ENCODE results near the gene ALX3.
A peak's percentile ranks its signal among the peaks of the same experiment; 100 is the strongest.
"Not testable (repeated sequence)": the region's sequence is repeated elsewhere in the genome, so short reads cannot be mapped to it uniquely, and the experiment has no call there.

ALX3 gene

GRCh38 chr1:110088739-110089316 is 18.4 kb upstream of the ALX3 start:
- no peak for DNase-seq

- DNase-seq = peak; percentile 54
Observed at GRCh38 chr1:110087812-110088738, 17.6 kb upstream of the ALX3 start.

- DNase-seq = no peak
Observed at GRCh38 chr1:110086961-110087360, 16.5 kb upstream of the ALX3 start.

- no peak for DNase-seq
Observed at GRCh38 chr1:110085671-110086070, 15.2 kb upstream of the ALX3 start.

- no peak for DNase-seq
Observed at GRCh38 chr1:110084227-110085078, 14.0 kb upstream of the ALX3 start.

- no peak for DNase-seq
Observed at GRCh38 chr1:110083866-110084226, 13.4 kb upstream of the ALX3 start.

GRCh38 chr1:110083061-110083865 is 12.8 kb upstream of the ALX3 start:
- no peak for DNase-seq

- no peak for DNase-seq
Observed at GRCh38 chr1:110082477-110082876, 12.0 kb upstream of the ALX3 start.

- DNase-seq = no peak
Observed at GRCh38 chr1:110081061-110081460, 10.6 kb upstream of the ALX3 start.

GRCh38 chr1:110079995-110080394 is 9.5 kb upstream of the ALX3 start:
- not testable (repeated sequence) for DNase-seq

- DNase-seq = no peak
Observed at GRCh38 chr1:110076789-110077500, 6.5 kb upstream of the ALX3 start.

- no peak for DNase-seq
Observed at GRCh38 chr1:110074166-110074565, 3.7 kb upstream of the ALX3 start.

- DNase-seq = no peak
Observed at GRCh38 chr1:110070282-110070669, 196 bp downstream of the ALX3 start.

GRCh38 chr1:110069404-110070281 is 829 bp downstream of the ALX3 start:
- no peak for DNase-seq

GRCh38 chr1:110068646-110069403 is 1.6 kb downstream of the ALX3 start:
- no peak for DNase-seq

- DNase-seq = no peak
Observed at GRCh38 chr1:110067893-110068645, 2.4 kb downstream of the ALX3 start.

- no peak for DNase-seq
Observed at GRCh38 chr1:110067479-110067892, 3.0 kb downstream of the ALX3 start.

- no peak for DNase-seq
Observed at GRCh38 chr1:110065841-110066240, 4.6 kb downstream of the ALX3 start.

GRCh38 chr1:110064576-110065337 is 5.7 kb downstream of the ALX3 start:
- DNase-seq = no peak
